ENCODE measurements around the gene RAB28.

The RAB28 gene

DNA sequence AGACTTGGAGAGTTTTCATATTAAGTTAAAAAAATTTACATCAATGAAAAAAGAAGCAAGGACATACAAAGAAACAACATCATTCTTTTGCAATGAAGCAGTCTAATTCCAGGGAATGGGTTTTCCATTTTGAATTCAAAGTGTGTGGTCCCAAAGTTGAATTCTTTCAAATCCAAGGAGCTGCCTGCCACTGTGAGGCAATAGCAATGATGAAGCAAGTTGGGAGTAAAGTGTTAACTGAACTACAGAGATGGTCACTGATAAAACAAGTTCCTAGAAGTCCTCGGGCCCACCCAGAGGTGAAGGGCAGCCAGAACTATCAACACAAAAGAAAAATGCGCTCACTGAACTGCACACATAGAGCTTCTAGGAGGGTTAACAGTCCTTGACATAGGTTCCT lies 115.9 kb downstream of the RAB28 start:
- no peak for DNase-seq (ENCODE audit: low spot score)

- DNase-seq (ENCODE audit: low spot score) = no peak
These were observed 116.4 kb downstream of the RAB28 start for GRCh38 chr4:13367691-13368090.

DNA sequence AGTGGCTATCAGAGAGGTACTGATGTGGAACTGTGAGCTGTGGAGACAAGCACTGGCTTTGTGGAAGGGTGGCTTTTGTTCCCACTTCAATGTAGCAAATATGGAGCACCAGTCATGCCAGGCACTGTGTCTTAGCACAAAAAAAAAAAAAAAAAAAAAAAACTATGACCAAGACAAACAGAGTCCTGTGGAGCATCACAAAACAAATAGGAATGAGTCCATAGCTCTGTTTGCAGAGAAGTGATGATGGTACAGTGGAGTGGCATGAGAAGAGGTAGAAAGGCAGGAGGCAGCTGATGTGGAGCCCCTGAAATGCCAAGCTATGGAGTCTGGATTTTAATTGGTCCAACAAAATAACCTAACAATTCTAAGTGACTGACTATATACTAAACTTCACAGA lies 116.9 kb downstream of the RAB28 start:
- no peak for DNase-seq (ENCODE audit: low spot score)

- DNase-seq (ENCODE audit: low spot score) = no peak
These were observed 118.9 kb downstream of the RAB28 start for GRCh38 chr4:13365195-13365594.

- no peak for DNase-seq (ENCODE audit: low spot score)
These were observed 119.5 kb downstream of the RAB28 start for GRCh38 chr4:13364653-13365052.

DNA sequence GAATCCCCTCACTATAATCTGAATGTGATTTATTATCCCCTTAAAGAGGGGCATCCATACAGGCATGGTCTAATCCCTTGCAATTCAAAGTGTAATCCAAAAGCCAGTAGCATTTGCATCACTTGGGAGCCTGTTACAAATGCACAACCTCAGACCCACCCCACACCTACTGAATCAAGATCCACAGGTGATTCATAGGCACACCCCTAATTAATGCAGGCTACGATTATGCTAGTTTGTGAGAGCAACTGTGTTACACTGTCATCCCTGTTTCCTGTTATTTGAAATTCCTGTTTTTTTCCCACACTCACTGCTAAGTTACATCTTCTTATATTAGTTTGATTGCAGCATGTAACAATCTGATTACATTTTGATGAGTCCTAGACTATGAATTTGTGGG lies 120.0 kb downstream of the RAB28 start:
- DNase-seq (ENCODE audit: low spot score) = no peak

GRCh38 chr4:13359809-13360208 lies 124.3 kb downstream of the RAB28 start:
- no peak for DNase-seq (ENCODE audit: low spot score)

DNA sequence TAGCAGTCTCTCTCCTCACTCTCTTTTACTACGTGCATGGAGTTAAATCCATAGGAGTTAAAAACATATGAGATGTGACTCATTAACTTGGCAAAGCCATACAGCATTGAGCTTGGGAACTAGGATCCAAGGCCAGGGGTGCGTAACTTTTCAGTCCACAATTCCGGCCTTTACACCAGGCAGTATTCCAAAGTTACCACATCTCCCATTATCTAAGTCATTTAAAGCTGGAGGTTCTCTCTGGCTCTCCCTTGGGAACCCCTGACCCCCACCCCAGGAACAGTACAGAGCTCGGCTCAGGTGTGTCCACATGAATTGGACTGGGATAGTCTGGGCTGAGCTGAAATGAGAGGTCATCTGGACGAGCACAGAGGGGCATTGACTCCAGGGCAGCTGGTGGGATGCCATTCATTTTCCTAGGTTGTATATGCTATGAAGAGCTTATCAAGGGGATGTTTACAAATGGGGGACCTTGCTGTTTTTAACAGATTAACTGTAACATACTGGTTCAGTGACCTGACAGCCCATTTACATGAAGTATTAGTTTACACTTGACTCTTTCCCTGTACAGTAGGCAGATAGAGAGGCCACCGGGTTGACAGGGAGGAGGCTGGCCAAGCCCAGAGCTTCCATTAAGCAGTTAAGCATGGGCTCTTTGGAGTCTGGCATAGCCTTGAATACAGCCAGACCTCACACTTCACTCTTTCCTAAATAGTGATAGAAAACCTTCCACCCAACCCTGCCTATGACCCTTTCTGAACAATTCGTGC lies 128.8 kb downstream of the RAB28 start:
- no peak for DNase-seq (ENCODE audit: low spot score)

DNA sequence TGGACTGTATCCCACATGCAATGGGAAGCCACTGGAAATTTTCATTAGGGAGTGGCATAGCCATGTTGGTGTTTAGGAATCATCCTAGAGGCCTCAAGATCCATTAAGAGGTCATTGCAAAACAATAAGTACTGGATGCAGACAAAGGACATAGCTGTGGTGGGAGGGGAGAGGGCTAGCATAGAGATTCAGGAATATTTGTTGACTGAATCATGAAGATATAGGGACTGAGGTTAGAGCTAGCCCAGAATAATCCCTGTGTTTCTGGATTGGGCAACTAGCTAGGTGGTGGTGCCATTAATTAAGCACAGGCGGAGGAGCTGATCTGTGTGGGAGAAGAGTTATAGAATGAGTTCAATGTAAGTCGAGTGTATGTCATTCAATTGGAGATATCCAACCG lies 135.0 kb downstream of the RAB28 start:
- DNase-seq (ENCODE audit: low spot score) = no peak

- no peak for DNase-seq (ENCODE audit: low spot score)
These were observed 135.9 kb downstream of the RAB28 start for GRCh38 chr4:13348216-13348615.

GRCh38 chr4:13347517-13348125 lies 136.5 kb downstream of the RAB28 start:
- DNase-seq (ENCODE audit: low spot score) = no peak

DNA sequence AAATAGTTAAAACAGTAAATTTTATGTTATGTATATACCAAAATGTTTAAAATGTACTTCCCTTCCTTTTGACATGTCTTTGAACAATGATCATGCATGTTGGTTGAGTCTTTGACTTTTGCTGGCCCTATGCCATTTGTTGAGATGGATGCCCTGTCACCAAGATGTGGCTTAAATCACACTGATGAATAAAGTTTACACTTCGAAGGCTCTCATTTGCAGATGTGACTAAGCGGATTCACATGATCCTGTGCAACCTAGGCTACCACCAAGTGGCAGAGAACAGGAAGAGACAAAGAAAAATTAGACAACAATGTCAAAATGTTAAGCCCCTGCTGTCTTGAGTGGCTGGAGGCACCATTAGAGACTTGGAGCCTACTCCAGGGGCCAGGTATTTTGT lies 139.9 kb downstream of the RAB28 start:
- DNase-seq (ENCODE audit: low spot score) = no peak

- no peak for DNase-seq (ENCODE audit: low spot score)
These were observed 143.5 kb downstream of the RAB28 start for GRCh38 chr4:13340672-13341071.

DNA sequence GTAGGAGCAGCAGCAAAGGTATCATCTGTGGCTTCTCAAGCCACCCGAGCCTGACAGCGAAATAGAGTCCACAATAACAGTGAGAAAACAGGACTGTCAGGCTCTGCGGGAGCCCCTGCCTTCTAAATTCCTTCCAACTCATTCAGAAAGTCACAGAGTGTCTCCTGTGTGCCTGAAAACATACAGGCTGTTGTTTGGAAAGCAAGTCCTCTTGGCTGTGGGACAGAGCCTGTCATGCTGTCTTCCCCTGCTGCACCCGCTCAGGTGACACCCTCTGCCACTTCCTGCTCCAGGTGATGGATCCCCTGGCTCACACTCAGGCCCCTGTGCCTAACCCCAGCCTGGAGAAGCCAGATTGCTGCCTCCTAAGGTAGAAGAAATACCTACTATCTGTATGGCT lies 152.3 kb downstream of the RAB28 start:
- no peak for DNase-seq (ENCODE audit: low spot score)

DNA sequence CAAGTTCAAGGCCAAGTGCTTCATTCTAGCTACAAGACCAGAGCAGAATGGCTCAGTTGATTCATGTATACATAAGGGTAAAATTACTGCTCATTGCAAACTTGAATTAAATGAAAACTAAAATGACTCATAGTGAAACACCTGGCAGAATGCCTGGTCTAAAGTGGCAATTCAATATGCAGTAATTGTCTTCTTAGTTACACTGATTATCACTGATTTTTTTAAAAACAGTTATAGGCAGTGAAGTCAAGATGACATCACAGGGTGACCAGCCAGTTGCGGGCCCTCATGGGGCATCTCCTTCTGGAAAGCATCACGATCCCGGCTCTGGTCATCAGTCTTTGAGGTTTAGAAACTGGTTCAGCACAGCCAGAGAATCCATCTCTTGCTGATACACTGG lies 154.2 kb downstream of the RAB28 start:
- DNase-seq (ENCODE audit: low spot score) = no peak

DNA sequence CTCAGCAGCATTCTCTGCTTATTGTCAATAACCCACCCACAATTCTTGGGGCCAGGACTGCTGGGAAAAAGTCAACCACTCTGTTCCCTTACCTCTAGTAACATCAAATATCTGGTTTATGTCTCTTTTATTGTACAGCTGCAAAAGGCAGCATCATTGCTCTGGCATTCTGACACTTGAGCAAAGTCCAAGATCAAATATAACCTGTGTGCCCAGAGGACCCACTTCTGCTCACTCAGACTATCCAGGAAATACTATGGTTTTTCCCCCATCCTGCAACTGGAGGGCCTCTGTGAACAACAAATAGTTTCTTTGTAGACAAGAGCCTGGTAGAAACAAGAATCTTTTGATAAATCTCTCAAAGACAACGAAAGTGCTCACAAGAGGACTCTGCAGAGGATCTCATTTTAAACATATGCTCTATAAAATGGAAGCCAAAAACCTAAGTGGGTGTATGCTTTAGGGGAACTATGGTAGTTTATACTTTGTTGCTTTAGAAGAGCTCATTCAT lies 154.7 kb downstream of the RAB28 start:
- DNase-seq (ENCODE audit: low spot score) = no peak

GRCh38 chr4:13328591-13328990 lies 155.5 kb downstream of the RAB28 start:
- no peak for DNase-seq (ENCODE audit: low spot score)

- DNase-seq (ENCODE audit: low spot score) = no peak
These were observed 156.1 kb downstream of the RAB28 start for GRCh38 chr4:13327991-13328390.

- no peak for DNase-seq (ENCODE audit: low spot score)
These were observed 158.4 kb downstream of the RAB28 start for GRCh38 chr4:13325744-13326143.

- no peak for DNase-seq (ENCODE audit: low spot score)
These were observed 160.2 kb downstream of the RAB28 start for GRCh38 chr4:13323921-13324320.

DNA sequence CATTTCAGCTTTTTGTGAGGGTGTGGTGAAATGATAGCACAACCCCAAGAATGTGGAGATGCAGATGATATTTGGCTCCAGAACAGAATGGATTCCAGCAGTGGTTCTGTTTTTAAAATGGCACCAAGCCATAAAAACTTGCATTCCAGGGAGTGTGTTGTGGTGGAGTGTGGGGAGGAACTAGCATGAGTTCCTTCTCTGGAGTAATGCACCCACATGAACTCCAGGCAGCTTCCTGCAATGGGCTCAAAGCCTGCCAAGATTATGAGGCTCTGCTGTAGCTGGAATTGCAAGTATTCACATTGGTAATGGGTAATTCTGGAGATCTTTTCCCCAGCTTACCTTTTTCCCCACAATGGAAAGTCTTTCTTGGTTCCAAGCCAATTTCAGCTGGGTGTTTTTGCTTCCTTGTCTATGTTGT lies 161.4 kb downstream of the RAB28 start:
- DNase-seq (ENCODE audit: low spot score) = no peak
